ENCODE data around the gene DNAJC28.

The DNAJC28 gene

DNA sequence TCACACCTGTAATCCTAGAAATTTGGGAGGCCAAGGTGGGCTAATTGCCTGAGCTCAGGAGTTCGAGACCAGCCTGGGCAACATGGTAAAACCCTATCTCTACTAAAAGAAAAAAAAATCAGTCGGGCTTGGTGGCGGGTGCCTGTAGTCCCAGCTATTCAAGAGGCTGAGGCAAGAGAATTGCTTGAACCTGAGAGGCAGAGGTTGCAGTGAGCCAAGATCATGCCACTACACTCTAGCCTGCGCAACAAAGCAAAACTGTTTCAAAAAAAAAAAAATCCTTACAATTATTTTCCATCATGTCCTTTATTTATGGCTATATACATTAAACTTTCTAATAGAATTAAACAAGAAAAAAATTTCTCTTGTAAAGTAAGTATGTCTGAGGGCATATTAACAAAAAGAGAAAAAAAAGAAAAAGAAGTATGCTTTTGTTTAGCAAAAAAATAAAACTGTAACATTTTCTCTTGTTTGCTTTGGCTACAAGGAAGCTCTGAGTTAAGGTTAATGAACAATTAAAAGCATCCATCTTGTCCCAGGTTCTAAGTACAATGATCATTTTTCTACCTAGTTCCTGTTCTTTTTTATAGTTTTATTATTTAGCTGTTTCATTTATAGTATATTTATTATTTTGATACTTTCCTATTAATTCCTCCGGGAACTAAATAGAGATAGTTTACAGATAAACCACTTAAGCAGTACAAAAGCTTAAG, 29.8 kb downstream of the DNAJC28 start:
- Histone ChIP-seq H3K4me3 (ENCODE audit: low read depth, low read length) (no peak overlapping the region), H3K9me3 (no peaks in the 10 kb centered on the region), H3K36me3 (no peaks in the 10 kb centered on the region; the same call in none of the 2 replicates), H3K4me1 (no peaks in the 10 kb centered on the region), H3K27me3 (no peaks in the 10 kb centered on the region)
- TF ChIP-seq, protein P1, sequence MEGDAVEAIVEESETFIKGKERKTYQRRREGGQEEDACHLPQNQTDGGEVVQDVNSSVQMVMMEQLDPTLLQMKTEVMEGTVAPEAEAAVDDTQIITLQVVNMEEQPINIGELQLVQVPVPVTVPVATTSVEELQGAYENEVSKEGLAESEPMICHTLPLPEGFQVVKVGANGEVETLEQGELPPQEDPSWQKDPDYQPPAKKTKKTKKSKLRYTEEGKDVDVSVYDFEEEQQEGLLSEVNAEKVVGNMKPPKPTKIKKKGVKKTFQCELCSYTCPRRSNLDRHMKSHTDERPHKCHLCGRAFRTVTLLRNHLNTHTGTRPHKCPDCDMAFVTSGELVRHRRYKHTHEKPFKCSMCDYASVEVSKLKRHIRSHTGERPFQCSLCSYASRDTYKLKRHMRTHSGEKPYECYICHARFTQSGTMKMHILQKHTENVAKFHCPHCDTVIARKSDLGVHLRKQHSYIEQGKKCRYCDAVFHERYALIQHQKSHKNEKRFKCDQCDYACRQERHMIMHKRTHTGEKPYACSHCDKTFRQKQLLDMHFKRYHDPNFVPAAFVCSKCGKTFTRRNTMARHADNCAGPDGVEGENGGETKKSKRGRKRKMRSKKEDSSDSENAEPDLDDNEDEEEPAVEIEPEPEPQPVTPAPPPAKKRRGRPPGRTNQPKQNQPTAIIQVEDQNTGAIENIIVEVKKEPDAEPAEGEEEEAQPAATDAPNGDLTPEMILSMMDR (IDR thresholded peaks at IDR 0.05; ENCODE audit: low read depth, low read length), result no peak
- DNase-seq, result no peak

DNA sequence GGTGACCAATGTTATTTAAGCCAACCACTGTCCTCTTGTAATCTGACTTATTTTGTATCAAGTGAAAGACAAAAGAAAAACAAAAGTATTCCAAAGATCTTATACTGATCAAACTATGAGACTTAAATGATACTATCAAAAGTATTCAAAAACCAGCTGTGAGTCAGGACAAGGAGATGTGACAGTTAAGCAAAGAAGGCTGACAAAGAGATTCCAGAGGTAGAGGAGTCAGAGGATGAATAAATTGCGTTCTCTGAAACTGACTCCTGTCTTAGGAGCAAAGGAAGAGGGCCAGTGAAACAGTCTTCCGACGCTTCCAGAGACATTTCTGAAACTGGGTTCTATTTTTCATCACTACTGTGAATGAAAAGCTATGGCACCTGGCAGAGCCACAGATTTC, 32.7 kb downstream of the DNAJC28 start:
- Histone ChIP-seq H3K27me3 (no peaks in the 10 kb centered on the region), H3K36me3 (no peaks in the 10 kb centered on the region; the same call in none of the 2 replicates), H3K4me1 (no peaks in the 10 kb centered on the region), H3K4me3 (ENCODE audit: low read depth, low read length) (no peak overlapping the region), H3K9me3 (no peaks in the 10 kb centered on the region)
- TF ChIP-seq, protein P1 (IDR thresholded peaks at IDR 0.05; ENCODE audit: low read depth, low read length), result no peak
- no peak for DNase-seq

DNA sequence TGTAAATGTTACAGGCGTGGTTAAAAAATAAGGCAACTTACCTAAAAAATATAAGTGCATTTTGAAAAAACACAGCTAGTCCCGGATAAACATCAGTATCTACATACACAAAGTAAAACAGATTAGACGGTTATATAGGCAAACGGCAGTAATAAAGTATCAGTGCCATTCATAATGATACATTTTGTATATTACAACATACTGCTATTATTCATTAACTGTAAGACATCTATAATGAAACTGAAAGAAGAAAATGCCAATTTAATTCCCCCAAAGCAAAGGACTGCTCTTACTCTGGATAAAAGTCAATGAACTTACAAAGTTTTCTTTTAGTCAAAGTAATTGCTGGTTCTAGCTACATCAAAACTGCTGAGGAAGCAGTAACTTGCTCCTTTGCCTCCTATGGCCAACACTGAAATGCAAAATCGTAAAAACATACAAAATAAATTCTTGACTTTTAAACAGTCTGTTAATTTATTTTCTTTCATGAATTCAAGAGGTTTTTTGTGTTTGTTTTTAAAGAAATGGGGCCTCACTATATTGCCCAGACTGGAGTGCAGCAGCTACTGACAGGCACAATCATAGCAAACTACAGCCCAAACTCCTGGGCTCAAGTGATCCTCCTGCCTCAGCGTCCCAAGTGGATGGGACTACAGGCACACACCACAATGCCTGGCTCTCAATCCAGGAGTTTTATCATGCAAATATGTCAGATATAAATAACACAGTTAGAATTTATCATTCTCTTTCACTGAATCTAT, 35.6 kb downstream of the DNAJC28 start:
- Histone ChIP-seq H3K4me3 (ENCODE audit: low read depth, low read length) (no peak overlapping the region), H3K27me3 (no peaks in the 10 kb centered on the region), H3K4me1 (no peaks in the 10 kb centered on the region; the same call in 1 of the 2 replicates), H3K9me3 (no peaks in the 10 kb centered on the region), H3K36me3 (no peaks in the 10 kb centered on the region; the same call in 1 of the 2 replicates)
- TF ChIP-seq, protein P1 (IDR thresholded peaks at IDR 0.05; ENCODE audit: low read depth, low read length), result no peak
- DNase-seq, result no peak

DNA sequence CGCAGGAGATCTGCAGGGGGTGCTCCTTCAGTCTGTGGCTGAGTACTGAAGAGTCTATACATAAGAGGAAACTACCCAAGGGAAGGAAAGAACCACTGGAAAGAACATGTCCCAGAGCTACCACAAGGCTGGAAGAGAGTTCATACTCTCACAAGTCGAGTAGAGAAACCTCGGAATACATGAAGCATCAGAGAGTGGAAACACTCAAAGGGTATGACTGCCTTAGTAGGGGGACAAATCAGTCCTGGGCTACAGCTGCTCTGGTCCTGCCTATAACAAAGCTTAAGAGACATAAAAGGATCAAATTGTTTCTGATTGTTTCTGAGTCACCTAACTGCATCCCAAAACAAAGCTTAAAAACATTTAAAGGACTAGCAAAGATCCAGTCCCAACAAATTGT, 39.2 kb downstream of the DNAJC28 start:
- H3K9me3 ChIP-seq, result no peaks in the 10 kb centered on the region
- DNase-seq, result no peak
- H3K36me3 ChIP-seq, result no peaks in the 10 kb centered on the region; the same call in 1 of the 2 replicates
- no peaks in the 10 kb centered on the region; the same call in 1 of the 2 replicates for H3K4me1 ChIP-seq
- no peaks in the 10 kb centered on the region for H3K27me3 ChIP-seq
- H3K4me3 ChIP-seq (ENCODE audit: low read depth, low read length), result no peak overlapping the region
- TF ChIP-seq, protein P1 (IDR thresholded peaks at IDR 0.05; ENCODE audit: low read depth, low read length), result no peak

DNA sequence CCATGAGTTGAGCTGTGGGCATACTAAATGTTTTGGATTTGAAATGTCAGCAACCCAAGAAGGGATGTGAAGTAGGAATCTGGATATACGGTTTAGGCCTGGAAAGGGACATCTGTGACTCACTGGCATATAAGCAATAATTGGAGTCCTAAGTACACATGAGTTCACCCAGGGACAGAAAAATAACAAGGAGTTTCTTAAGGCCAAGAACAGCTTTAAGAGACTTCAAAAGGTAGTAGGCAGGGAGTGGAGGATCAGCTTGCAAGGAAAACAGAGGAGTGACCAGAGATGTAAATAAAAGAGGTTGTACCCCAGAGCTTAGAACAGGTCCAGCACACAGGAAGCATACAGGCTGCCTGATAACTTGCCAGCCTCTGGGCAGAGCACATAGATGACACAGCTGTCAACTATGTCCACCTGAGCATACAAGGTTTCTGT, 39.9 kb downstream of the DNAJC28 start:
- Histone ChIP-seq H3K36me3 (no peaks in the 10 kb centered on the region; the same call in 1 of the 2 replicates), H3K4me1 (no peaks in the 10 kb centered on the region; the same call in 1 of the 2 replicates)
- no peak for DNase-seq

More for the DNA sequence above, 39.9 kb downstream of the DNAJC28 start:
- Histone ChIP-seq H3K9me3 (no peaks in the 10 kb centered on the region), H3K27me3 (no peaks in the 10 kb centered on the region), H3K4me3 (ENCODE audit: low read depth, low read length) (no peak overlapping the region)
- TF ChIP-seq, protein P1 (IDR thresholded peaks at IDR 0.05; ENCODE audit: low read depth, low read length), result no peak
